Smooth muscle cell (in vitro differentiated cells): ENCODE results near the gene UBE2L5. TPM values are rescaled to one million over a fixed set of nuclear protein-coding genes. Genes with fewer than 3 reads are reported as not detected.
A peak's percentile ranks its signal among the peaks of the same experiment; 100 is the strongest.

Experiments used
- DNase-seq: peaks from one replicate; lab custom pipeline; 2025; ENCODE audit not compliant: unreplicated experiment; lab: John Stamatoyannopoulos, UW
- H2AFZ ChIP-seq: fragments of 200-600 bp; sonication (generic); 2 replicates; pipeline ENCODE4 v1.6.0; 2016; ENCODE audit warnings: antibody characterized with exemption, low read depth, mild to moderate bottlenecking
- H3F3A ChIP-seq: fragments of 200-600 bp; sonication (generic); 2 replicates; pipeline ENCODE4 v1.6.0; 2017; ENCODE audit warnings: antibody characterized with exemption, low read depth
- H3K27ac ChIP-seq: fragments of 200-600 bp; sonication (generic); 2 replicates; pipeline ENCODE4 v1.5.1; 2016; ENCODE audit warnings: low read depth, mild to moderate bottlenecking
- H3K27me3 ChIP-seq: fragments of 200-600 bp; sonication (generic); 2 replicates; pipeline ENCODE4 v1.6.1; 2016; ENCODE audit warnings: low read depth, mild to moderate bottlenecking
- H3K36me3 ChIP-seq: fragments of 200-600 bp; sonication (generic); 2 replicates; pipeline ENCODE4 v1.5.1; 2016; ENCODE audit warnings: low read depth
- H3K4me1 ChIP-seq: fragments of 200-600 bp; sonication (generic); 2 replicates; pipeline ENCODE4 v1.5.1; 2016; ENCODE audit warnings: low read depth
- H3K4me2 ChIP-seq: fragments of 200-600 bp; sonication (generic); 2 replicates; pipeline ENCODE4 v1.6.0; 2016; ENCODE audit warnings: mild to moderate bottlenecking
- H3K4me3 ChIP-seq: fragments of 200-600 bp; sonication (generic); 2 replicates; pipeline ENCODE4 v1.5.1; 2016; ENCODE audit warnings: mild to moderate bottlenecking
- H3K79me2 ChIP-seq: fragments of 200-600 bp; sonication (generic); 2 replicates; pipeline ENCODE4 v1.6.0; 2016; ENCODE audit warnings: low read depth, mild to moderate bottlenecking
- H3K9ac ChIP-seq: fragments of 200-600 bp; sonication (generic); 2 replicates; pipeline ENCODE4 v1.6.0; 2016; ENCODE audit warnings: low read depth
- H3K9me3 ChIP-seq: fragments of 200-600 bp; sonication (generic); replicated peaks from 2 replicates; pipeline ENCODE4 v1.5.1; 2016; ENCODE audit warnings: low read depth
- H4K20me1 ChIP-seq: fragments of 200-600 bp; sonication (generic); 2 replicates; pipeline ENCODE4 v1.6.0; 2016; ENCODE audit warnings: low read depth
- WGBS: methylation state at CpG from one replicate; pipeline ENCODE4 v1.1.7; 2016; ENCODE audit warnings: low lambda C conversion rate; 5-methylcytosine and 5-hydroxymethylcytosine counted together
- polyA plus RNA-seq: library from polyadenylated mRNA; unstranded; fragments of >200 nt; fragmentation: Nextera tagmentation; extraction: Ambion mirVana; gene quantifications from 2 replicates; pipeline ENCODE4 v1.2.1, GENCODE V29; 2016
- total RNA-seq: library from RNA; depleted of rRNA; stranded (reverse); fragments of >200 nt; gene quantifications from 2 replicates; pipeline ENCODE4 v1.2.3, GENCODE V29; 2014
- TF ChIP-seq, protein P1 (sequence below): fragments of 200-600 bp; sonication (generic); IDR thresholded peaks from 2 replicates; pipeline ENCODE4 v1.5.1; 2017; ENCODE audit warnings: borderline replicate concordance, mild to moderate bottlenecking, antibody characterized with exemption; ENCODE audit not compliant: insufficient read depth, poor library complexity, severe bottlenecking

UBE2L5 gene
- total and polyA plus RNA-seq, 2 experiments from 2014 or later = not detected

- DNase-seq = no peak
- Histone ChIP-seq H3K27ac (no peak overlapping the region), H3K79me2 (no peaks in the 10 kb centered on the region), H3K4me3 (no peak overlapping the region), H3F3A (peaks cover 12% of the 10 kb centered on the region), H4K20me1 (no peaks in the 10 kb centered on the region), H3K4me2 (no peak overlapping the region), H3K27me3 (no peaks in the 10 kb centered on the region), H3K9ac (no peak overlapping the region), H2AFZ (no peak overlapping the region), H3K4me1 (peaks cover 16% of the 10 kb centered on the region), H3K9me3 (no peaks in the 10 kb centered on the region), H3K36me3 (no peaks in the 10 kb centered on the region)
- TF ChIP-seq, protein P1, sequence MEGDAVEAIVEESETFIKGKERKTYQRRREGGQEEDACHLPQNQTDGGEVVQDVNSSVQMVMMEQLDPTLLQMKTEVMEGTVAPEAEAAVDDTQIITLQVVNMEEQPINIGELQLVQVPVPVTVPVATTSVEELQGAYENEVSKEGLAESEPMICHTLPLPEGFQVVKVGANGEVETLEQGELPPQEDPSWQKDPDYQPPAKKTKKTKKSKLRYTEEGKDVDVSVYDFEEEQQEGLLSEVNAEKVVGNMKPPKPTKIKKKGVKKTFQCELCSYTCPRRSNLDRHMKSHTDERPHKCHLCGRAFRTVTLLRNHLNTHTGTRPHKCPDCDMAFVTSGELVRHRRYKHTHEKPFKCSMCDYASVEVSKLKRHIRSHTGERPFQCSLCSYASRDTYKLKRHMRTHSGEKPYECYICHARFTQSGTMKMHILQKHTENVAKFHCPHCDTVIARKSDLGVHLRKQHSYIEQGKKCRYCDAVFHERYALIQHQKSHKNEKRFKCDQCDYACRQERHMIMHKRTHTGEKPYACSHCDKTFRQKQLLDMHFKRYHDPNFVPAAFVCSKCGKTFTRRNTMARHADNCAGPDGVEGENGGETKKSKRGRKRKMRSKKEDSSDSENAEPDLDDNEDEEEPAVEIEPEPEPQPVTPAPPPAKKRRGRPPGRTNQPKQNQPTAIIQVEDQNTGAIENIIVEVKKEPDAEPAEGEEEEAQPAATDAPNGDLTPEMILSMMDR = no peak
Observed at GRCh38 chr13:30412346-30412745, 9.9 kb upstream of the UBE2L5 start.

GRCh38 chr13:30413842-30414241, 8.5 kb upstream of the UBE2L5 start:
- WGBS = 64% methylated on average over 3 of the region's 3 CpGs
- TF ChIP-seq, protein P1 = no peak
- Histone ChIP-seq H4K20me1 (no peaks in the 10 kb centered on the region), H2AFZ (no peak overlapping the region), H3K9ac (no peak overlapping the region), H3K4me3 (no peak overlapping the region), H3K4me2 (no peak overlapping the region), H3K4me1 (peaks cover 9% of the 10 kb centered on the region), H3K36me3 (no peaks in the 10 kb centered on the region), H3K27me3 (no peaks in the 10 kb centered on the region), H3K9me3 (no peaks in the 10 kb centered on the region), H3K79me2 (no peaks in the 10 kb centered on the region), H3K27ac (no peak overlapping the region), H3F3A (peaks cover 9% of the 10 kb centered on the region)
- DNase-seq = no peak

DNA sequence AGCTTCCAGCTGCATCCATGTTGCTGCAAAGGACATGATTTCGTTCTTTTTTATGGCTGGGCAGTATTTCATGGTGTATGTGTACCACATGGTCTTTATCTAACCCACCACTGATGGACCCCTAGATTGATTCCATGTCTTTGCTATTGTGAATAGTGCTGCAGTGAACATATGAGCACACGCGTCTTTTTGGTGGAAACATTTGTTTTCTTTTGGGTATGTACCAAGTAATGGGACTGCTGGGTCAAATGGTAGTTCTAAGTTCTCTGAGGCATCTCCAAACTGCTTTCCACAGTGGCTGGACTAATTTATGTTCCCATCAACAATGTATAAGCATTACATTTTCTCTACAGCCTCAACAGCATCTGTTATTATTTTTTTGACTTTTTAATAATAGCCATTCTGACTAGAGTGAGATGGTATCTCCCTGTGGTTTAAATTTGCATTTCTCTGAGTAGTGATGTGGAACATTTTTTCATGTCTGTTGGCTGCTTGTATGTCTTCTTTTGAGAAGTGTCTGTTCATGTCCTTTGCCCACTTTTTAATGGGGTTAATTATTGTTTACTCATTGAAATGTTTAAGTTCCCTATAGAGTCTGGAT, 6.8 kb upstream of the UBE2L5 start:
- H3F3A ChIP-seq = no peaks in the 10 kb centered on the region
- H3K4me3 ChIP-seq = no peak overlapping the region
- no peaks in the 10 kb centered on the region for H3K27me3 ChIP-seq
- H3K4me1 ChIP-seq = no peaks in the 10 kb centered on the region
- H3K4me2 ChIP-seq = peak overlapping the region; percentile 33
- H3K9ac ChIP-seq = no peak overlapping the region
- TF ChIP-seq, protein P1 = no peak
- H3K36me3 ChIP-seq = no peaks in the 10 kb centered on the region
- H3K27ac ChIP-seq = no peak overlapping the region
- no peak for DNase-seq
- H3K9me3 ChIP-seq = no peaks in the 10 kb centered on the region
- H3K79me2 ChIP-seq = no peaks in the 10 kb centered on the region
- peak overlapping the region; percentile 23 for H2AFZ ChIP-seq
- 81% methylated on average over 3 of the region's 3 CpGs for WGBS
- no peaks in the 10 kb centered on the region for H4K20me1 ChIP-seq

DNA sequence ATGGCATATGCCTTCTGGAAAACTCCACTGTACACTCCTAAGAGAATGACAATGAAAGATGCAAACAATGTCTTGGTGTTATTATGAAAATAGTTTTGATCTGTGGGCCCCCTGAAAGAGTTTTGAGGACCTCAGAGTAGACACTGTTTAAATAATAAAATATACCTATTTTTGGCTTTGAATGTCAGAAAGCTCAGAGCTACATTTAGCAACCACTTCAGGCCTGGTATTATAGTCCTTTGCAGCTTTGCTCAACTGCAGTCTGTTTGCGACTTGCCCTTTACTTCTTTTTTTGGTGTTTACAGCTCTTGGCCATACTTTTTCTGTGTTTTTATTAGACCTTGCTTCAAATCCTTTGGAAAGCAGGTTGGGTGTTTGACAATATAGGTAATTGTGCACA, 5.8 kb upstream of the UBE2L5 start:
- WGBS = 76% methylated on average over 1 of the region's 1 CpG
- no peak for DNase-seq
- Histone ChIP-seq H3K79me2 (no peaks in the 10 kb centered on the region), H3K4me2 (no peak overlapping the region), H3K9me3 (no peaks in the 10 kb centered on the region), H3F3A (no peaks in the 10 kb centered on the region), H3K36me3 (no peaks in the 10 kb centered on the region), H3K9ac (no peak overlapping the region), H3K4me1 (no peaks in the 10 kb centered on the region), H3K4me3 (no peak overlapping the region), H4K20me1 (no peaks in the 10 kb centered on the region), H2AFZ (no peak overlapping the region), H3K27me3 (no peaks in the 10 kb centered on the region), H3K27ac (no peak overlapping the region)
- TF ChIP-seq, protein P1 = no peak
